ENCODE results near the gene SRPK1. TPM values are rescaled to one million over a fixed set of nuclear protein-coding genes. Genes with fewer than 3 reads are reported as not detected.

Gene SRPK1
- total RNA-seq, 2 donors from 2014 or later = 13.8 to 51.6 TPM

DNA sequence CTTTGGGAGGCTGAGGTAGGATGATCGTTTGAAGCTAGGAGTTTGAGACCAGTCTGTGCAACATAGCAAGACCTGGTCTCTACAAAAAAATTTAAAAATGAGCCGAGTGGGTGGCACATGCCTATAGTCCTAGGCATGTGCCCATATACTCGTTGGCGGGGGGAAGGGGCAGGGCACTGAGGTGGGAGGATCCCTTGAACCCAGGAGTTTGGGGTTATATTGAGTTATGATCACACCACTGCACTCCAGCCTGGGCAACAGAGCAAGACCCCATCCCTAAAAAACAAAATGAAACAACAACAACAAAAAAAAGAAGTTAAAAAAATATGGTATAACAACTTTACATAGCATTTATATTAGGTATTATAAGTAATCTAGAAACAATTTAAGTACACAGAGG, 67.9 kb downstream of the SRPK1 start:
- DNase-seq (ENCODE audit: low spot score) (no peak), ATAC-seq (ENCODE audit: insufficient number of reproducible peaks, low FRiP score, low read depth) (no peak)
- Histone ChIP-seq H3K9me3 (peaks cover 5% of the 10 kb centered on the region), H3K27me3 (replicated peaks; ENCODE audit: insufficient read depth) (no peaks in the 10 kb centered on the region), H3K4me1 (ENCODE audit: control insufficient read depth in 1 of 2, low read depth in 2 of 2) (no peaks in the 10 kb centered on the region), H3K27ac (no peak overlapping the region), H3K36me3 (peaks cover 10% of the 10 kb centered on the region), H3K4me3 (no peak overlapping the region)
- TF ChIP-seq, protein P1, sequence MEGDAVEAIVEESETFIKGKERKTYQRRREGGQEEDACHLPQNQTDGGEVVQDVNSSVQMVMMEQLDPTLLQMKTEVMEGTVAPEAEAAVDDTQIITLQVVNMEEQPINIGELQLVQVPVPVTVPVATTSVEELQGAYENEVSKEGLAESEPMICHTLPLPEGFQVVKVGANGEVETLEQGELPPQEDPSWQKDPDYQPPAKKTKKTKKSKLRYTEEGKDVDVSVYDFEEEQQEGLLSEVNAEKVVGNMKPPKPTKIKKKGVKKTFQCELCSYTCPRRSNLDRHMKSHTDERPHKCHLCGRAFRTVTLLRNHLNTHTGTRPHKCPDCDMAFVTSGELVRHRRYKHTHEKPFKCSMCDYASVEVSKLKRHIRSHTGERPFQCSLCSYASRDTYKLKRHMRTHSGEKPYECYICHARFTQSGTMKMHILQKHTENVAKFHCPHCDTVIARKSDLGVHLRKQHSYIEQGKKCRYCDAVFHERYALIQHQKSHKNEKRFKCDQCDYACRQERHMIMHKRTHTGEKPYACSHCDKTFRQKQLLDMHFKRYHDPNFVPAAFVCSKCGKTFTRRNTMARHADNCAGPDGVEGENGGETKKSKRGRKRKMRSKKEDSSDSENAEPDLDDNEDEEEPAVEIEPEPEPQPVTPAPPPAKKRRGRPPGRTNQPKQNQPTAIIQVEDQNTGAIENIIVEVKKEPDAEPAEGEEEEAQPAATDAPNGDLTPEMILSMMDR (IDR thresholded peaks at IDR 0.05) = no peak

- H3K4me3 ChIP-seq = no peak overlapping the region
- H3K9me3 ChIP-seq = peaks cover 5% of the 10 kb centered on the region
- peaks cover 10% of the 10 kb centered on the region for H3K36me3 ChIP-seq
- no peaks in the 10 kb centered on the region for H3K4me1 ChIP-seq (ENCODE audit: control insufficient read depth in 1 of 2, low read depth in 2 of 2)
- DNase-seq (ENCODE audit: low spot score) (no peak), ATAC-seq (ENCODE audit: insufficient number of reproducible peaks, low FRiP score, low read depth) (no peak)
- H3K27me3 ChIP-seq (replicated peaks; ENCODE audit: insufficient read depth) = no peaks in the 10 kb centered on the region
- TF ChIP-seq, protein P1 (IDR thresholded peaks at IDR 0.05) = no peak
- H3K27ac ChIP-seq = no peak overlapping the region
Observed at GRCh38 chr6:35850208-35850607, 70.7 kb downstream of the SRPK1 start.

DNA sequence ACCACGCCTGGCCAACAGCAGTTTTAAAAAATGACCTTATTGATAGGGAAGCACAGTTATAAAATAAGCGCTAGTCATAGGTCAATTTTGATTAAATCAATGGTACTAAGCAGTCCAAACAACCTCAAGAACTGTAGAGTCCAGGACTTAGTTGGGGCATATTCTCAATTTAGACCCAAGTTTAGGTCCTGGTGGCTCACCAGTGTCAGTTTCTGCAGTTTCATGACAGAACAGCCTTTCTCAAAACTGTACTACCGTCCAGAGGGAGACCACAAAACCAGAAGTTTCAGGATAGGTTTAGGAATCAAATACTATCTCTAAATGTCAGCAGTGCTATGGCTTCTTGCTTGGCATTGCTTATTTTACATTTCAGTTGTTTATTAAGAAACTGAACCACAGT, 76.6 kb downstream of the SRPK1 start:
- no peak for DNase-seq (ENCODE audit: low spot score)

GRCh38 chr6:35842381-35842780, 78.5 kb downstream of the SRPK1 start:
- H3K27me3 ChIP-seq (replicated peaks; ENCODE audit: insufficient read depth) = no peaks in the 10 kb centered on the region
- TF ChIP-seq, protein P1 (IDR thresholded peaks at IDR 0.05) = no peak
- no peaks in the 10 kb centered on the region for H3K4me1 ChIP-seq (ENCODE audit: control insufficient read depth in 1 of 2, low read depth in 2 of 2)
- H3K9me3 ChIP-seq = no peaks in the 10 kb centered on the region
- no peak for ATAC-seq (ENCODE audit: insufficient number of reproducible peaks, low FRiP score, low read depth)
- no peak for DNase-seq (ENCODE audit: low spot score)
- H3K4me3 ChIP-seq = no peak overlapping the region
- no peak overlapping the region for H3K27ac ChIP-seq
- H3K36me3 ChIP-seq = peaks cover 3% of the 10 kb centered on the region

More for the DNA sequence above, 76.6 kb downstream of the SRPK1 start:
- Histone ChIP-seq H3K4me3 (no peak overlapping the region), H3K9me3 (peaks cover 5% of the 10 kb centered on the region), H3K27ac (no peak overlapping the region), H3K36me3 (peaks cover 6% of the 10 kb centered on the region), H3K4me1 (ENCODE audit: control insufficient read depth in 1 of 2, low read depth in 2 of 2) (no peaks in the 10 kb centered on the region), H3K27me3 (replicated peaks; ENCODE audit: insufficient read depth) (no peaks in the 10 kb centered on the region)
- no peak for ATAC-seq (ENCODE audit: insufficient number of reproducible peaks, low FRiP score, low read depth)
- TF ChIP-seq, protein P1 (IDR thresholded peaks at IDR 0.05) = no peak

GRCh38 chr6:35839019-35839418, 81.9 kb downstream of the SRPK1 start:
- H3K9me3 ChIP-seq = no peaks in the 10 kb centered on the region
- ATAC-seq (ENCODE audit: insufficient number of reproducible peaks, low FRiP score, low read depth) (no peak), DNase-seq (ENCODE audit: low spot score) (no peak)
- H3K27me3 ChIP-seq (replicated peaks; ENCODE audit: insufficient read depth) = no peaks in the 10 kb centered on the region
- TF ChIP-seq, protein P1 (IDR thresholded peaks at IDR 0.05) = no peak
- H3K36me3 ChIP-seq = peaks cover 3% of the 10 kb centered on the region
- no peak overlapping the region for H3K27ac ChIP-seq
- H3K4me1 ChIP-seq (ENCODE audit: control insufficient read depth in 1 of 2, low read depth in 2 of 2) = no peaks in the 10 kb centered on the region
- no peak overlapping the region for H3K4me3 ChIP-seq

Measured in thoracic aorta (tissue), 2 donors.